ENCODE data around the gene DYSF.

DYSF gene

GRCh38 chr2:71460056-71460455 is 6.7 kb downstream of the DYSF start:
- TF ChIP-seq USF1 (IDR thresholded peaks at IDR 0.05): no peak

GRCh38 chr2:71460595-71461303 is 7.4 kb downstream of the DYSF start:
- TF ChIP-seq RAD21 (IDR thresholded peaks at IDR 0.05; ENCODE audit: low read depth) (peak; percentile 48; the same call in 1 of the 2 replicates), YY1 (IDR thresholded peaks at IDR 0.05; ENCODE audit: low read depth) (no peak)

- no peak for TF ChIP-seq REST (IDR thresholded peaks at IDR 0.05; ENCODE audit: low read depth)
- TF ChIP-seq CEBPB (IDR thresholded peaks at IDR 0.05): no peak
- no peak for TF ChIP-seq TCF12 (IDR thresholded peaks at IDR 0.05; ENCODE audit: low read depth)
- no peak for TF ChIP-seq TEAD4 (IDR thresholded peaks at IDR 0.05)
- no peak for TF ChIP-seq YY1 (IDR thresholded peaks at IDR 0.05; ENCODE audit: low read depth)
- TF ChIP-seq RAD21 (IDR thresholded peaks at IDR 0.05; ENCODE audit: low read depth): no peak
- TF ChIP-seq ZBTB7A (IDR thresholded peaks at IDR 0.05; ENCODE audit: low read depth): no peak
- no peak for TF ChIP-seq EGR1 (IDR thresholded peaks at IDR 0.05)
- no peak for TF ChIP-seq MAX (IDR thresholded peaks at IDR 0.05)
Measured at GRCh38 chr2:71461304-71461671, 7.9 kb downstream of the DYSF start.

- TF ChIP-seq TAF1 (IDR thresholded peaks at IDR 0.05; ENCODE audit: low read depth): no peak
- no peak for TF ChIP-seq YY1 (IDR thresholded peaks at IDR 0.05; ENCODE audit: low read depth)
- TF ChIP-seq ZBTB7A (IDR thresholded peaks at IDR 0.05; ENCODE audit: low read depth): no peak
- TF ChIP-seq CREB1 (IDR thresholded peaks at IDR 0.05; ENCODE audit: low read depth): no peak
- no peak for TF ChIP-seq TEAD4 (IDR thresholded peaks at IDR 0.05)
Measured at GRCh38 chr2:71462056-71462605, 8.8 kb downstream of the DYSF start.

- TF ChIP-seq FOXM1 (IDR thresholded peaks at IDR 0.05; ENCODE audit: borderline replicate concordance, low read depth) (no peak), ZBTB7A (IDR thresholded peaks at IDR 0.05; ENCODE audit: low read depth) (no peak), REST (IDR thresholded peaks at IDR 0.05; ENCODE audit: low read depth) (no peak), EGR1 (IDR thresholded peaks at IDR 0.05) (no peak), NFIC (IDR thresholded peaks at IDR 0.05) (no peak), TEAD4 (IDR thresholded peaks at IDR 0.05) (no peak), EP300 (IDR thresholded peaks at IDR 0.05; ENCODE audit: borderline replicate concordance) (no peak), CREB1 (IDR thresholded peaks at IDR 0.05; ENCODE audit: low read depth) (no peak), RAD21 (IDR thresholded peaks at IDR 0.05; ENCODE audit: low read depth) (no peak), YY1 (IDR thresholded peaks at IDR 0.05; ENCODE audit: low read depth) (no peak), CEBPB (IDR thresholded peaks at IDR 0.05) (no peak), TAF1 (IDR thresholded peaks at IDR 0.05; ENCODE audit: low read depth) (no peak), MAX (IDR thresholded peaks at IDR 0.05) (no peak), TCF12 (IDR thresholded peaks at IDR 0.05; ENCODE audit: low read depth) (no peak)
Measured at GRCh38 chr2:71462641-71463341, 9.4 kb downstream of the DYSF start.

GRCh38 chr2:71463342-71463654 is 9.9 kb downstream of the DYSF start:
- no peak for TF ChIP-seq YY1 (IDR thresholded peaks at IDR 0.05; ENCODE audit: low read depth)
- TF ChIP-seq USF1 (IDR thresholded peaks at IDR 0.05): no peak

GRCh38 chr2:71464389-71464788 is 11.0 kb downstream of the DYSF start:
- TF ChIP-seq ZBTB7A (IDR thresholded peaks at IDR 0.05; ENCODE audit: low read depth) (no peak), RAD21 (IDR thresholded peaks at IDR 0.05; ENCODE audit: low read depth) (no peak), EGR1 (IDR thresholded peaks at IDR 0.05) (no peak), USF1 (IDR thresholded peaks at IDR 0.05) (no peak), TAF1 (IDR thresholded peaks at IDR 0.05; ENCODE audit: low read depth) (no peak), CEBPB (IDR thresholded peaks at IDR 0.05) (no peak), EP300 (IDR thresholded peaks at IDR 0.05; ENCODE audit: borderline replicate concordance) (no peak), MAX (IDR thresholded peaks at IDR 0.05) (no peak), REST (IDR thresholded peaks at IDR 0.05; ENCODE audit: low read depth) (no peak)
